ENCODE results near the gene PLXNA3.

PLXNA3 gene

DNA sequence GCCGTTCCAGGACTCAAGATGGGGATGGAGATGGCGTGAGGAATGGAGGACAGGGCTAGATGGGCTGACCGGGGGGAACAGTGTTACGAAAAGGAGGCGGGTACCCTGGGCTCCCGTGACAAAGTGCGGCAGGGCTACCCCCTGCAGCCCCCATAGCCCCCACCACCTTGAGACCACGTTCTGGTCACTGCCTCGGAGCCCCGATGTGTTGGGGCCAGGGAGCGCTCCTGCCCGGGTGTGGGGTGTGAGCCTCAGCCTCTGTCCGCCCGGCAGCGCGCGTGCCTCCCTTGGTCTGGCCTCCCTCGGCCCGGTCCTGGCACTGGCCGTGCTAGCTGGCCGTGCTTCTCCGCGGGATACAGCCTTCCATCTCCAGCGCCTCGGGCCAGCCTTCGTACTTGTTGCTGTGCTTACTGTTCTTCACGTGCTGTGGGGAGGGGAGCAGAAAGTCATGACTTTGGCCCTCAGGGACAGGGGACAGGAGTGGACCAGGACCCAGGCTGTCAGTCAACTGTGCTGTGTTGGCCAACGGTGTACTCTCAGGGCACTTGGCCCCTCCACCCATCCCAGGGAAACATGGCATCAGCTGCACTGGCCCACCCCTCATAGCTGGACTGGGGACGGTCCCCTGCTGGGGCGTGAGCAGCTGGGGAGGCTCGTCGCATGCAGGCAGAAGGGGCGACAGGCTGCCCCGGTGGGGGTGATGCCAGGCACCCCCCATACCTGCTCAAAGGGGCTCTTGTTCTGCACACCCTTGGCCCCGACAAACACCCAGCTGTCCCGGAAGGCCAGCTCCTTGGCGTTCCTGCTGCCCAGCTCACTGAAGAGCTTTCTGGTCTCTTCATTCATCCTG, 48.6 kb downstream of the PLXNA3 start:
- TF ChIP-seq, protein P1, sequence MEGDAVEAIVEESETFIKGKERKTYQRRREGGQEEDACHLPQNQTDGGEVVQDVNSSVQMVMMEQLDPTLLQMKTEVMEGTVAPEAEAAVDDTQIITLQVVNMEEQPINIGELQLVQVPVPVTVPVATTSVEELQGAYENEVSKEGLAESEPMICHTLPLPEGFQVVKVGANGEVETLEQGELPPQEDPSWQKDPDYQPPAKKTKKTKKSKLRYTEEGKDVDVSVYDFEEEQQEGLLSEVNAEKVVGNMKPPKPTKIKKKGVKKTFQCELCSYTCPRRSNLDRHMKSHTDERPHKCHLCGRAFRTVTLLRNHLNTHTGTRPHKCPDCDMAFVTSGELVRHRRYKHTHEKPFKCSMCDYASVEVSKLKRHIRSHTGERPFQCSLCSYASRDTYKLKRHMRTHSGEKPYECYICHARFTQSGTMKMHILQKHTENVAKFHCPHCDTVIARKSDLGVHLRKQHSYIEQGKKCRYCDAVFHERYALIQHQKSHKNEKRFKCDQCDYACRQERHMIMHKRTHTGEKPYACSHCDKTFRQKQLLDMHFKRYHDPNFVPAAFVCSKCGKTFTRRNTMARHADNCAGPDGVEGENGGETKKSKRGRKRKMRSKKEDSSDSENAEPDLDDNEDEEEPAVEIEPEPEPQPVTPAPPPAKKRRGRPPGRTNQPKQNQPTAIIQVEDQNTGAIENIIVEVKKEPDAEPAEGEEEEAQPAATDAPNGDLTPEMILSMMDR (IDR thresholded peaks at IDR 0.05; ENCODE audit: low read depth, low read length) = no peak
- Histone ChIP-seq H3K9me3 (ENCODE audit: severe bottlenecking) (peaks cover 7% of the 10 kb centered on the region), H3K27me3 (ENCODE audit: insufficient read depth, low read depth, severe bottlenecking) (peaks cover 9% of the 10 kb centered on the region), H3K4me3 (ENCODE audit: low read depth, low read length) (no peak overlapping the region), H3K27ac (no peak overlapping the region), H3K36me3 (peaks cover 17% of the 10 kb centered on the region)
- no peak for DNase-seq

DNA sequence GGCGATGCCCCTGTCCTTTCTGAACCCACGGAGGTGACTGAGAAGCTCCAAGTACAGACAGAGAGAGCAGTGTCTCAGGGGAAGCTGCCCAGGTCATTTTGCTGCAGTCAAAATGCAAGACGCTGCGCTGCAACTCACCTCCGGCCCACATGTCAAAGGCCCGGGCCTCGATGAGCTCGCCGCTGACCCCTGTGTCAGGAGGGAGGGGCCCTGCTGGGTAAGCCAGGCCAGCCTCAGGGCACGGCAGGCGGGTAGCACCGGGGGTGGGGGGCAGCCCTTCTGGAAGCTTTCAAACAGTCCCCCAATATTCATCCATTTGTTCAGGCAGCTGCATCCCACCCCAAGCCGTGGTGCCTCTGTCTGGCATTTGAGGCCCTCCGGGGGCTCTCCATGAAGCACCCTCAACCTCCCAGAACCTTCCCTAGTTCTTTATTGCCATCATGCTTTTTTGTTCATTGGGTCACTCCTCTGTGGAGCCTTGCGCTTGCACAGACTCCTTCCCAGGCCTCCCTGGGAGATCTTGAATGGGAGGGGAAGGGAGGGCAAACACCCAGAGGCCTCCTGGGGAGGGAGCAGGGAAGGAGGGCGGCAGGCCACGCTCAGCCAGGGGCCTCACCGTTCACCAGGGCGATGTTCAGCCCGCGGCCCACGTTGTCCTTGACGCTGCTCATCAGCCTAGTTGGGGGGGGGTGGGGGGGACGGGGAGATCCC, 49.7 kb downstream of the PLXNA3 start:
- H3K27ac ChIP-seq = no peak overlapping the region
- no peak for DNase-seq
- no peak overlapping the region for H3K4me3 ChIP-seq (ENCODE audit: low read depth, low read length)
- TF ChIP-seq, protein P1 (IDR thresholded peaks at IDR 0.05; ENCODE audit: low read depth, low read length) = no peak
- H3K36me3 ChIP-seq = peaks cover 17% of the 10 kb centered on the region
- peaks cover 12% of the 10 kb centered on the region for H3K27me3 ChIP-seq (ENCODE audit: insufficient read depth, low read depth, severe bottlenecking)
- peaks cover 7% of the 10 kb centered on the region for H3K9me3 ChIP-seq (ENCODE audit: severe bottlenecking)

DNA sequence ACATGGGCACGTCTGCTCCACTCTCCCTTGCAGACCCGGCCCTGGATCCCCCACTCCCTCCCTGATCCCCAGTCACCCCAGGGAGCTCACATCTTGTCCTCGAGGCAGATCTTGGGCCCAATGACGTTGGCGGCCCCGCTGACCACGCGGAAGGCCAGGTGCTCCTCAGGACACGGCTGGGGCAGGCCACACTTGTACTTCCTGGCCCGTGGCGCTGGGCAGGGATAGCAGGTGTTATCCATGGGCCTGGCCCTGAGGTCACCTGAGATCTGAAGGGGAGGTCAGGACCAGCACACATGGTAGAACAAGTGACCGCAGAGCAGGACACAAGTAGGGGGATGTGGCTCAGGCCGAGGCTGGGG, 50.3 kb downstream of the PLXNA3 start:
- H3K27ac ChIP-seq = no peak overlapping the region
- TF ChIP-seq, protein P1 (IDR thresholded peaks at IDR 0.05; ENCODE audit: low read depth, low read length) = no peak

DNA sequence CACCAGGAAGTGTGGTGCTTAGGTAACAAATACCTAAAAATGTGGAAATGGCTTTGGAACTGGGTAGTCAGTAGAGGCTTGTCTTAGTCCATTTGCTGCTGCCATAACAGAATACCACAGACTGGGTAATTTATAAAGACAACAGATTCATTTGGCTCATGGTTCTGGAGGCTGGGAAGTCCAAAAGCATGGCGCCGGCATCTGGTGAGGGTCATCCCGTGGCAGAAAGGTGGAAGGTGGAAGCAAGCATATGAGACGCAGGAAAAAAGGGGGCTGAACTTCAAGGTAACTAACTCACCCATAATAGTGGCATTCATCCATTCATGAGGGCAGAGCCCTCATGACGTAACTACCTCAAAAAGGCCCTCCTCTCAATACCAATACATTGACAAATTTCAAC, 51.4 kb downstream of the PLXNA3 start:
- TF ChIP-seq, protein P1 (IDR thresholded peaks at IDR 0.05; ENCODE audit: low read depth, low read length) = no peak
- Histone ChIP-seq H3K9me3 (ENCODE audit: severe bottlenecking) (peaks cover 7% of the 10 kb centered on the region), H3K36me3 (peaks cover 17% of the 10 kb centered on the region), H3K27me3 (ENCODE audit: insufficient read depth, low read depth, severe bottlenecking) (peaks cover 16% of the 10 kb centered on the region), H3K27ac (no peak overlapping the region), H3K4me3 (ENCODE audit: low read depth, low read length) (no peak overlapping the region)
- no peak for DNase-seq

More for the DNA sequence above, 50.3 kb downstream of the PLXNA3 start:
- peaks cover 17% of the 10 kb centered on the region for H3K36me3 ChIP-seq
- DNase-seq = no peak
- no peak overlapping the region for H3K4me3 ChIP-seq (ENCODE audit: low read depth, low read length)
- H3K9me3 ChIP-seq (ENCODE audit: severe bottlenecking) = peaks cover 7% of the 10 kb centered on the region
- H3K27me3 ChIP-seq (ENCODE audit: insufficient read depth, low read depth, severe bottlenecking) = peaks cover 16% of the 10 kb centered on the region

DNA sequence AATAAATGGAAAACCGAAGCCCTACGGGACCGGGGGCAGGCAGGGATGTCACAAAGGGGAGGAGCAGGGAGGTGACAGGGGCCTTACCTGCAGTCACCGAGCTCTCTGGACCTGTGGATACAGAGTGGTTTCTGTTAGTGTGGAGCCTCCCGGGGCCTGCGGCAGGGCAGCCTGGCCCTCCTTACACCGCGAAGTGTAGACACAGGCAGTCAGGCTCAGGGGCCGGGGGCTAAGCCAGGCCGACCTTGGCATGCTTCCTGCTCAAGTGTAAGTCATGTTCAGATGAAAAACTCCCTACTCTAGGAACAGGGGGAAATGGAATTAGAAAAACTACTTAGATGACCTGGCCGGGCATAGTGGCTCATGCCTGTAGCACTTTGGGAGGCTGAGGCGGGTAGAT, 53.7 kb downstream of the PLXNA3 start:
- DNase-seq = no peak
- no peak overlapping the region for H3K27ac ChIP-seq
- H3K4me3 ChIP-seq (ENCODE audit: low read depth, low read length) = no peak overlapping the region
- H3K9me3 ChIP-seq (ENCODE audit: severe bottlenecking) = peaks cover 10% of the 10 kb centered on the region
- H3K36me3 ChIP-seq = peaks cover 10% of the 10 kb centered on the region
- peaks cover 14% of the 10 kb centered on the region for H3K27me3 ChIP-seq (ENCODE audit: insufficient read depth, low read depth, severe bottlenecking)
- TF ChIP-seq, protein P1 (IDR thresholded peaks at IDR 0.05; ENCODE audit: low read depth, low read length) = no peak

All from WERI-Rb-1 (cell line).